Measurements from ENCODE around the gene LSR.

GRCh38 chr19:35292421-35293362 lies 43.9 kb downstream of the LSR start:
- TF ChIP-seq, protein P1, sequence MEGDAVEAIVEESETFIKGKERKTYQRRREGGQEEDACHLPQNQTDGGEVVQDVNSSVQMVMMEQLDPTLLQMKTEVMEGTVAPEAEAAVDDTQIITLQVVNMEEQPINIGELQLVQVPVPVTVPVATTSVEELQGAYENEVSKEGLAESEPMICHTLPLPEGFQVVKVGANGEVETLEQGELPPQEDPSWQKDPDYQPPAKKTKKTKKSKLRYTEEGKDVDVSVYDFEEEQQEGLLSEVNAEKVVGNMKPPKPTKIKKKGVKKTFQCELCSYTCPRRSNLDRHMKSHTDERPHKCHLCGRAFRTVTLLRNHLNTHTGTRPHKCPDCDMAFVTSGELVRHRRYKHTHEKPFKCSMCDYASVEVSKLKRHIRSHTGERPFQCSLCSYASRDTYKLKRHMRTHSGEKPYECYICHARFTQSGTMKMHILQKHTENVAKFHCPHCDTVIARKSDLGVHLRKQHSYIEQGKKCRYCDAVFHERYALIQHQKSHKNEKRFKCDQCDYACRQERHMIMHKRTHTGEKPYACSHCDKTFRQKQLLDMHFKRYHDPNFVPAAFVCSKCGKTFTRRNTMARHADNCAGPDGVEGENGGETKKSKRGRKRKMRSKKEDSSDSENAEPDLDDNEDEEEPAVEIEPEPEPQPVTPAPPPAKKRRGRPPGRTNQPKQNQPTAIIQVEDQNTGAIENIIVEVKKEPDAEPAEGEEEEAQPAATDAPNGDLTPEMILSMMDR (IDR thresholded peaks at IDR 0.05): no peak
- TF ChIP-seq ZFX (IDR thresholded peaks at IDR 0.05; ENCODE audit: borderline replicate concordance): no peak

All from 22Rv1 (cell line).